K562 (cell line): ENCODE measurements around the gene NOTCH3. TPM values are rescaled to one million over a fixed set of nuclear protein-coding genes. Genes with fewer than 3 reads are reported as not detected.

Experiments
- ATAC-seq: fragments of 200-7000 bp; cut with Tn5 transposase; 3 replicates; pipeline ENCODE4 v1.9.1; 2020; ENCODE audit warnings: moderate library complexity
- BruUV-seq: library from RNA; stranded (reverse); fragments of 400-500 nt; replicated peaks from 2 replicates; lab custom pipeline; 2021; lab: Mats Ljungman, UMichigan
- CTCF ChIA-PET: fragments of 300-600 bp; formaldehyde crosslinking; extraction: SDS; loops from one replicate; lab custom pipeline; 2021; ENCODE audit warnings: low intra/inter-chr PET ratio; lab: Yijun Ruan, JAX
- POLR2A ChIA-PET: fragments of 300-600, 350-650 bp; sonication (Branson Sonifier 250); formaldehyde crosslinking; extraction: SDS; loops from one replicate; lab custom pipeline; 2021; ENCODE audit warnings: antibody characterized with exemption, inconsistent platforms; lab: Yijun Ruan, JAX
- DNase-seq, 4 experiments: peaks; one replicate each; pipeline versions ENCODE4 v3.0.0 to v3.0.0-alpha.2; 2011 to 2018; ENCODE audit warnings: low spot score in 3 of 4, mixed read lengths in 3 of 4; ENCODE audit errors: extremely low read depth in 1 of 4
- FAIRE-seq: peaks from 2 replicates; lab custom pipeline; 2011; peaks lifted over from hg19 to GRCh38; lab: Jason Lieb, UNC
- H2AFZ ChIP-seq: 2 replicates; pipeline ENCODE4 v1.6.0; 2011; ENCODE audit warnings: low read depth, low read length, control low read depth, inconsistent platforms
- H3K27ac ChIP-seq: fragments of 200-600 bp; 3 replicates; pipeline ENCODE4 v1.8.0; 2011; ENCODE audit warnings: low read depth, mild to moderate bottlenecking, control low read depth, inconsistent platforms, low read length, moderate library complexity, mixed read lengths; ENCODE audit errors: extremely low read depth
- H3K27me3 ChIP-seq, 2 experiments: fragments of 300-600 bp in 1 of 2; 2 replicates in 1 of 2; 3 replicates in 1 of 2; pipeline versions ENCODE4 v1.6.0 to v1.8.0; 2011; ENCODE audit warnings: inconsistent platforms in 2 of 2, low read length in 2 of 2, mild to moderate bottlenecking in 1 of 2, mixed read lengths in 1 of 2, moderate library complexity in 1 of 2; ENCODE audit not compliant: control insufficient read depth in 2 of 2, insufficient read depth in 2 of 2
- H3K36me3 ChIP-seq: fragments of 300-600 bp; 3 replicates; pipeline ENCODE4 v1.8.0; 2011; ENCODE audit warnings: mild to moderate bottlenecking, low read length, inconsistent platforms; ENCODE audit not compliant: control insufficient read depth, insufficient read depth
- H3K4me1 ChIP-seq, 2 experiments: fragments of 200-600 bp in 1 of 2; replicated peaks in 1 of 2; 2 replicates in 1 of 2; 3 replicates in 1 of 2; pipeline versions ENCODE4 v1.5.1 to v1.8.0; 2011; ENCODE audit warnings: inconsistent platforms in 2 of 2, low read length in 2 of 2, mild to moderate bottlenecking in 1 of 2, mixed read lengths in 1 of 2, moderate library complexity in 1 of 2; ENCODE audit not compliant: control insufficient read depth in 2 of 2, insufficient read depth in 2 of 2
- H3K4me2 ChIP-seq: 2 replicates; pipeline ENCODE4 v1.6.1; 2011; ENCODE audit warnings: low read length, control low read depth, inconsistent platforms, mixed read lengths; ENCODE audit not compliant: insufficient read depth
- H3K4me3 ChIP-seq: fragments of 200-600 bp; sonication (generic), shearing (Covaris generic); 2 replicates; pipeline ENCODE4 v1.5.1; 2016; ENCODE audit warnings: control low read depth, inconsistent platforms
- H3K79me2 ChIP-seq: fragments of 200-600 bp; 3 replicates; pipeline ENCODE4 v1.8.0; 2011; ENCODE audit warnings: low read length, inconsistent platforms; ENCODE audit not compliant: control insufficient read depth, insufficient read depth
- H3K9ac ChIP-seq, 2 experiments: 2 replicates each; pipeline versions ENCODE4 v1.6.0 to v1.6.1; 2011; ENCODE audit warnings: low read depth in 2 of 2, low read length in 2 of 2, control low read depth in 1 of 2, inconsistent platforms in 1 of 2, mild to moderate bottlenecking in 1 of 2, mixed read lengths in 1 of 2; ENCODE audit not compliant: insufficient read depth in 1 of 2
- H3K9me1 ChIP-seq: one replicate; pipeline ENCODE4 v1.6.0; 2011; ENCODE audit warnings: inconsistent platforms, mild to moderate bottlenecking, low read length, moderate library complexity; ENCODE audit not compliant: control insufficient read depth, insufficient read depth
- H3K9me3 ChIP-seq: replicated peaks from 2 replicates; pipeline ENCODE4 v1.5.1; 2011; ENCODE audit warnings: low read depth, low read length, inconsistent platforms; ENCODE audit not compliant: control insufficient read depth, insufficient read depth
- H4K20me1 ChIP-seq: replicated peaks from 2 replicates; pipeline ENCODE4 v1.6.1; 2011; ENCODE audit warnings: low read length, inconsistent platforms, mixed read lengths; ENCODE audit not compliant: control insufficient read depth, insufficient read depth
- BHLHE40 ChIP-seq: IDR thresholded peaks from 2 replicates; pipeline ENCODE4 v1.6.1; 2011; ENCODE audit warnings: low read length, improper control_type of control experiment
- KLF13 ChIP-seq: fragments of 450-650 bp; IDR thresholded peaks from 2 replicates; pipeline ENCODE4 v1.6.1; 2016; ENCODE audit warnings: missing genetic modification characterization, low read depth, mild to moderate bottlenecking, missing compliant biosample characterization, moderate library complexity, borderline replicate concordance
- MTA3 ChIP-seq: fragments of 450-650 bp; formaldehyde crosslinking; IDR thresholded peaks from 2 replicates; pipeline ENCODE4 v1.6.1; 2017; ENCODE audit warnings: mild to moderate bottlenecking, borderline replicate concordance
- SIN3B ChIP-seq: fragments of 450-650 bp; IDR thresholded peaks from 2 replicates; pipeline ENCODE4 v1.6.1; 2017; ENCODE audit warnings: low read depth, mild to moderate bottlenecking, moderate library complexity
- SMAD1 ChIP-seq: fragments of 150-350 bp; IDR thresholded peaks from 2 replicates; pipeline ENCODE4 v1.6.1; 2014; ENCODE audit warnings: low read length, low read depth; ENCODE audit not compliant: partially characterized antibody
- STAG1 ChIP-seq: sonication (generic); formaldehyde crosslinking; IDR thresholded peaks from 2 replicates; pipeline ENCODE4 v1.5.0; 2020; ENCODE audit warnings: missing genetic modification reagents, borderline replicate concordance
- TGIF2 ChIP-seq: sonication (generic); formaldehyde crosslinking; IDR thresholded peaks from 2 replicates; pipeline ENCODE4 v1.8.1; 2022; ENCODE audit warnings: mild to moderate bottlenecking, missing genetic modification reagents, moderate library complexity
- WGBS: fragments of 100-300 bp; shearing (Covaris generic); methylation state at CpG from one replicate; pipeline ENCODE4 v1.1.6; 2016; ENCODE audit warnings: low coverage, mixed read lengths; ENCODE audit not compliant: insufficient coverage; ENCODE audit errors: missing lambda C conversion rate; 5-methylcytosine and 5-hydroxymethylcytosine counted together
- in situ Hi-C: fragments of 300-500 bp; cut with MboI; formaldehyde crosslinking; loops from 4 replicates; pipeline ENCODE4 v1.15.0; 2018; ENCODE audit warnings: inconsistent platforms, mixed read lengths
- intact Hi-C: fragments of 100-400 bp; cut with micrococcal nuclease; formaldehyde crosslinking; loops from 2 replicates; pipeline ENCODE4 v1.14.2; 2022
- polyA plus RNA-seq, 8 experiments: library from polyadenylated mRNA; depleted of rRNA in 4 of 8; stranded (reverse) in 5 of 8; unstranded in 3 of 8; fragments of >200 nt; fragmentation: Nextera tagmentation in 2 of 8; fragmentation: Illumina TruSeq in 1 of 8; extraction: Ambion mirVana in 2 of 8; extraction: Trizol in 1 of 8; gene quantifications; 2 replicates each; pipeline versions ENCODE4 v1.2.1 to v1.2.3, GENCODE V29; 2011 to 2014; ENCODE audit warnings: inconsistent platforms in 1 of 8, missing spikeins in 1 of 8
- total RNA-seq, 7 experiments: library from RNA; depleted of rRNA in 6 of 7; stranded (reverse); fragments of >200 nt in 6 of 7; fragmentation: Illumina TruSeq in 2 of 7; extraction: Trizol in 2 of 7; gene quantifications; 2 replicates each; pipeline versions ENCODE4 v1.2.1 to v1.2.3, GENCODE V29; 2011 to 2021; ENCODE audit warnings: low replicate concordance in 1 of 7
- TF ChIP-seq, protein P1 (sequence below), 2 experiments: fragments of 450-650 bp; formaldehyde crosslinking in 1 of 2; IDR thresholded peaks; 2 replicates each; pipeline versions ENCODE4 v1.4.0 to v1.6.1; 2014 to 2020; ENCODE audit warnings: mild to moderate bottlenecking in 2 of 2, borderline replicate concordance in 1 of 2, low read depth in 1 of 2
- TF ChIP-seq, protein P2 (sequence below): sonication (generic); formaldehyde crosslinking; IDR thresholded peaks from 2 replicates; pipeline ENCODE4 v1.8.1; 2023; ENCODE audit warnings: mild to moderate bottlenecking, missing genetic modification reagents

Gene NOTCH3
- total and polyA plus RNA-seq, 9 of the 15 experiments (the other 6 are each of a cell fraction or from before 2014, with no cell fraction given): under 0.01 to 1.2 (median 0.16) TPM

DNA sequence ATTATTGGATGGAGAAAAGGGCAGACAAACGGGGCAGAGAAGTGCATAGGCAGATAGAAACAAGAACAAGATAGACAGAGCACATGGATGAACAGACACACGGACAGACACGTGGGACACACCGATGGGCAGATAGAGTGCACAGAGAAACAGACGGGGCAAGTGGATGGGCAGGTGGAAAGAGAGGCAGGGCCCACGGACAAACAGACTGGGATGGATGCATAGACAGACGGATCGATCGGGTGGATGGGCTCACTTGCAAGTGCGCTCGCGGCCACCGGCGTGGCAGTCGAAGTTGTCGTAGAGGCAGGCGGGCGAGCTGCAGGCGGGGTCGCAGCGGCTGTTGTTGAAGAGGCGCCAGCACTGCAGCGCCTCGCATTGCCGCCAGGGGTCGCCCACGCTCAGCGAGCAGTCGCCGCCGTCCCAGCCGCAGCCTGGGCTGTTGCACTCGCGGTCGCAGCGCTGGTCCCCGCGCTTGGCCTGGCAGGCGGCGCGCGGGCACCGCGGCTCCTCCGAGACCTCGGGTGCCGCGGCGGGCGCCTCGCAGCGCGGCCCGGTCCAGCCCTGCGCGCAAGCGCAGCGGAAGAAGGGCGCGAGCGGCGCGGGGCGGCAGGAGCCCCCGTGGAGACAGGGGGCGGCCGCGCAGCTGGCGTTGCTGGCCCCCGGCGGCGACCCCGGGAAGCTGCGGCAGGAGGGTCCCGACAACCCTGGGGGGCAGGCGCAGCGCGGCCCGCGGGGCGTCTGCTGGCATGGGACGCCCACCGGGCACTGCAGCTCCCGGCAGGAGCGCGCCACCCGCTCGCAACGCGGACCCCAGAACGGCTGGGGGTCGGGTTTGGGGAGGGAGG, 23.3 kb downstream of the NOTCH3 start:
- intact Hi-C loops: loop anchor here (5.0 kb wide), 1 partner anchor 85 kb away; no protein-coding TSS in a partner anchor
- Histone ChIP-seq H3K27ac (no peak overlapping the region), H3K27me3 (no peaks in the 10 kb centered on the region; a peak in 1 of 5 replicates), H3K36me3 (no peaks in the 10 kb centered on the region), H3K4me1 (peaks cover 4 to 43% of the 10 kb centered on the region in 2 experiments; a peak in 4 of 5 replicates), H3K4me2 (peak overlapping the region; percentile 79), H3K9me3 (no peaks in the 10 kb centered on the region), H3K79me2 (no peaks in the 10 kb centered on the region), H3K4me3 (peak overlapping the region; percentile 4; the same call in 1 of the 2 replicates), H4K20me1 (0 out of 2 replicates have a peak, but pooled peaks cover 3% of the 10 kb centered on the region), H3K9me1 (peaks cover 4% of the 10 kb centered on the region), H3K9ac (peak overlapping the region in 1 of 2 experiments; percentile 87; a peak in 2 of 4 replicates), H2AFZ (peak overlapping the region; percentile 87)
- POLR2A ChIA-PET: interaction anchor here (0.7 kb wide), 2 partner anchors 99 to 905 kb away, joined by 3 read pairs; no protein-coding TSS in a partner anchor
- ATAC-seq (peak; percentile 78), DNase-seq (peak; percentile 76 to 87 (median 82)), FAIRE-seq (no peak)
- in situ Hi-C loops: no loop called here
- BruUV-seq: no TSS peak
- CTCF ChIA-PET: interaction anchor here (0.6 to 4.1 kb wide), 8 partner anchors 15 to 379 kb away, joined by 3 to 33 read pairs (median 4); partner anchors contain the start of gene WIZ
- WGBS: 5% methylated on average over 39 of the region's 92 CpGs
- TF ChIP-seq, protein P1, sequence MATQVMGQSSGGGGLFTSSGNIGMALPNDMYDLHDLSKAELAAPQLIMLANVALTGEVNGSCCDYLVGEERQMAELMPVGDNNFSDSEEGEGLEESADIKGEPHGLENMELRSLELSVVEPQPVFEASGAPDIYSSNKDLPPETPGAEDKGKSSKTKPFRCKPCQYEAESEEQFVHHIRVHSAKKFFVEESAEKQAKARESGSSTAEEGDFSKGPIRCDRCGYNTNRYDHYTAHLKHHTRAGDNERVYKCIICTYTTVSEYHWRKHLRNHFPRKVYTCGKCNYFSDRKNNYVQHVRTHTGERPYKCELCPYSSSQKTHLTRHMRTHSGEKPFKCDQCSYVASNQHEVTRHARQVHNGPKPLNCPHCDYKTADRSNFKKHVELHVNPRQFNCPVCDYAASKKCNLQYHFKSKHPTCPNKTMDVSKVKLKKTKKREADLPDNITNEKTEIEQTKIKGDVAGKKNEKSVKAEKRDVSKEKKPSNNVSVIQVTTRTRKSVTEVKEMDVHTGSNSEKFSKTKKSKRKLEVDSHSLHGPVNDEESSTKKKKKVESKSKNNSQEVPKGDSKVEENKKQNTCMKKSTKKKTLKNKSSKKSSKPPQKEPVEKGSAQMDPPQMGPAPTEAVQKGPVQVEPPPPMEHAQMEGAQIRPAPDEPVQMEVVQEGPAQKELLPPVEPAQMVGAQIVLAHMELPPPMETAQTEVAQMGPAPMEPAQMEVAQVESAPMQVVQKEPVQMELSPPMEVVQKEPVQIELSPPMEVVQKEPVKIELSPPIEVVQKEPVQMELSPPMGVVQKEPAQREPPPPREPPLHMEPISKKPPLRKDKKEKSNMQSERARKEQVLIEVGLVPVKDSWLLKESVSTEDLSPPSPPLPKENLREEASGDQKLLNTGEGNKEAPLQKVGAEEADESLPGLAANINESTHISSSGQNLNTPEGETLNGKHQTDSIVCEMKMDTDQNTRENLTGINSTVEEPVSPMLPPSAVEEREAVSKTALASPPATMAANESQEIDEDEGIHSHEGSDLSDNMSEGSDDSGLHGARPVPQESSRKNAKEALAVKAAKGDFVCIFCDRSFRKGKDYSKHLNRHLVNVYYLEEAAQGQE (IDR thresholded peaks at IDR 0.05; ENCODE audit: borderline replicate concordance): peak; percentile 84
- TF ChIP-seq, protein P1 (CRISPR knock-in tag; IDR thresholded peaks at IDR 0.05; ENCODE audit: low read depth): no peak
- TF ChIP-seq, protein P2, sequence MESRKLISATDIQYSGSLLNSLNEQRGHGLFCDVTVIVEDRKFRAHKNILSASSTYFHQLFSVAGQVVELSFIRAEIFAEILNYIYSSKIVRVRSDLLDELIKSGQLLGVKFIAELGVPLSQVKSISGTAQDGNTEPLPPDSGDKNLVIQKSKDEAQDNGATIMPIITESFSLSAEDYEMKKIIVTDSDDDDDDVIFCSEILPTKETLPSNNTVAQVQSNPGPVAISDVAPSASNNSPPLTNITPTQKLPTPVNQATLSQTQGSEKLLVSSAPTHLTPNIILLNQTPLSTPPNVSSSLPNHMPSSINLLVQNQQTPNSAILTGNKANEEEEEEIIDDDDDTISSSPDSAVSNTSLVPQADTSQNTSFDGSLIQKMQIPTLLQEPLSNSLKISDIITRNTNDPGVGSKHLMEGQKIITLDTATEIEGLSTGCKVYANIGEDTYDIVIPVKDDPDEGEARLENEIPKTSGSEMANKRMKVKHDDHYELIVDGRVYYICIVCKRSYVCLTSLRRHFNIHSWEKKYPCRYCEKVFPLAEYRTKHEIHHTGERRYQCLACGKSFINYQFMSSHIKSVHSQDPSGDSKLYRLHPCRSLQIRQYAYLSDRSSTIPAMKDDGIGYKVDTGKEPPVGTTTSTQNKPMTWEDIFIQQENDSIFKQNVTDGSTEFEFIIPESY (CRISPR knock-in tag): peak; percentile 71; the same call in 1 of the 2 replicates
- TF ChIP-seq SIN3B (peak; percentile 45; the same call in 1 of the 2 replicates), STAG1 (CRISPR knock-in tag) (peak; percentile 93), KLF13 (tag) (no peak), TGIF2 (CRISPR knock-in tag) (no peak), SMAD1 (no peak), MTA3 (no peak), BHLHE40 (peak; percentile 30; the same call in 1 of the 2 replicates)
